GM21447 (cell line): ENCODE data around the gene HHIP.
"Not testable (repeated sequence)": the region's sequence is repeated elsewhere in the genome, so short reads cannot be mapped to it uniquely, and the experiment has no call there.

ENCODE experiments used
- ATAC-seq: cut with Tn5 transposase; IDR thresholded peaks from one replicate; pipeline ENCODE4 v1.9.1; 2021; ENCODE audit not compliant: unreplicated experiment

HHIP gene

GRCh38 chr4:144748814-144749555, 103.0 kb downstream of the HHIP start:
- no peak for ATAC-seq

DNA sequence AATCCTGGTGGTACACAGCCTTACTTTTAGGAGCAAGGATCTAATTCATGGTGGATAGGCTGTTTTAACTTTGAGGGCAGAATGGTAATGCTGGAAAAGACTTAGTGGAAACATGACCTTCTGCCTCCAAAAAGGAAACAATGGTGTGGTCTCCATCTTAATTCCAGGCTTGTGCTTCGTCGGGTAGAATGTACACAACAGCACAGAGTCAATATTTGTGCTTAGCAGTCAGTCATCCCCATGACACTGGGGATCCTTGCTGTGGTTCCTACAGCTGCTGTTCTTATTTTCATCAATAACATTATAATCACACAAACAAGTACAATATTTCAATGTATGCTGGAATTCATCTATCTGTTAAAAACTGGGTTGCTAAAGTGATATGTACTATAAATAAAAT, 104.4 kb downstream of the HHIP start:
- ATAC-seq: no peak

- no peak for ATAC-seq
Observed at GRCh38 chr4:144754562-144755410, 108.8 kb downstream of the HHIP start.

GRCh38 chr4:144757969-144758368, 112.0 kb downstream of the HHIP start:
- ATAC-seq: no peak

DNA sequence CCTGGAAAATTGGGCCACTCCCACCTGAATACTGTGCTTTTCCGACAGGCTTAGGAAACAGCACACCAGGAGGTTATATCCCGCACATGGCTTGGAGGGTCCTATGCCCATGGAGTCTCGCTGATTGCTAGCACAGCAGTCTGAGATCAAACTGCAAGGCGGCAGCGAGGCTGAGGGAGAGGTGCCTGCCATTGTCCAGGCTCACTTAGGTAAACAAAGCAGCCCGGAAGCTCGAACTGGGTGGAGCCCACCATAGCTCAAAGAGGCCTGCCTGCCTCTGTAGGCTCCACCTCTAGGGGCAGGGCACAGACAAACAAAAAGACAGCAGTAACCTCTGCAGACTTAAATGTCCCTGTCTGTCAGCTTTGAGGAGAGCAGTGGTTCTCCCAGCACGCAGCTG, 122.9 kb downstream of the HHIP start:
- not testable (repeated sequence) for ATAC-seq

GRCh38 chr4:144778364-144778763, 132.4 kb downstream of the HHIP start:
- no peak for ATAC-seq

GRCh38 chr4:144782345-144782744, 136.4 kb downstream of the HHIP start:
- ATAC-seq: no peak

GRCh38 chr4:144785961-144786360, 140.0 kb downstream of the HHIP start:
- ATAC-seq: no peak

GRCh38 chr4:144787365-144788258, 141.7 kb downstream of the HHIP start:
- ATAC-seq: no peak

DNA sequence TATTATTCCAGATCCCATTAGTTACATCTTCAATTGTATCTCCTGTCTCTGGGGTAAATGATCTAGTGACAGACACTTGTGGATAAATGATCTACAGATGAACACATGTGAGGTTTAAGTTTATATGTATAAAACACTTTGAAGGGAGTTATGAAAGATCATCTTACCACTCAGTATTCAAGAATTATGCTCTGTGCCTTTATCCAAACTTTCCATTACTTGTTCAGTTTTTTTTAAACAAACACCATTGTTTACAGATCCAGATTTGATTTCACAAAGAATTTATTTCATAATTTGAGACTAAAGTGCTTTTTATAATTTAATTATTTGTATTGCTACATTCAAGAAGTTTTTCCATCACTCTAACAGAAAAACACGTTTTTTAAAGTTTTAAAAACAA, 142.5 kb downstream of the HHIP start:
- no peak for ATAC-seq

- ATAC-seq: not testable (repeated sequence)
Observed at GRCh38 chr4:144791933-144792332, 146.0 kb downstream of the HHIP start.
